Measurements from ENCODE around the gene XRCC2.
"Not testable (repeated sequence)": the region's sequence is repeated elsewhere in the genome, so short reads cannot be mapped to it uniquely, and the experiment has no call there.

XRCC2 gene

DNA sequence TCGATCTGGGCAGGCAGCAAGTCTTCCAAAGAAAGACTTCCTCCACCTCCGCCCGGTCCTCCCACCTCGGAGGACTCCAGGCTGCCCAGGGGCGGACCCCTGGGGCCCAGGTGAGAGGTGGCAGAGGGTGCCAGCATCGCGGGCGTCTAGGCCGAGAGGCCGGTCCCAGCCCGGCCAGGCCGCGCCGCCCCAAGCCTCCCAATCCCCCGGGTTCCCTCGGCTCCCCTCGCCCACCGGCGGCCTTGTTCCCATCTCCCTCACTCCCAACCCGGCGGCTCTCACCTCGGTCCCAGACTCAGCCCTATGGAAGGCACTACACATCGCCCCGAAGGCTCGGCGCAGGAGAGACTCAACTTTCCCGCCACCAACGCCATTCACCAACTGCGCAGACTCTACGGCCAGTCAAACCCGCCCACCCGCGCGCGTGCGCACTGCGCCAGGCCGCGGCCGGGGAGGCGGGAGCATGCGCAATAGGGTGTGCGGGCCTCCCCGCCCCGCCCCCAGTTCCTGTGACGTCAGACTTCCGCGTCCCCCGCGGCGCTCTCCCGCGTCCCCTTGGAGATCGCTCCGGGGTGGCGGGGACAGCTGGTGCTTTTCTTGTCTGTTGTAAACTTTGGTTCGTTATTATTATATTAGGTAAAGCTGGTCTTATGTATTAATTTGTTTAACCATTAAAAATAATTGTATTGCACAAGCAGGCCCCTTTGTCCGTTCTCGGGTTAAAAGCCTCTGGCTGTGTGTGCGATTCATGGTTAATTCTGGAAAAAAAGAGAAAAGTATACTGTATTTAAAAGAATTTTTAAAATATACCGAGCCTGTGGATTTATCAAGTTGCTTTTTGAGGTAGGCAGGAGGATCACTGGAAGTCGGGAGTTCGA, at the start of gene XRCC2:
Gene XRCC2 (minus strand): TSS at position 383 of the 878 bp plus-strand sequence. CDS start 62 bp downstream, at position 321.
- peak; percentile 75 for DNase-seq

DNA sequence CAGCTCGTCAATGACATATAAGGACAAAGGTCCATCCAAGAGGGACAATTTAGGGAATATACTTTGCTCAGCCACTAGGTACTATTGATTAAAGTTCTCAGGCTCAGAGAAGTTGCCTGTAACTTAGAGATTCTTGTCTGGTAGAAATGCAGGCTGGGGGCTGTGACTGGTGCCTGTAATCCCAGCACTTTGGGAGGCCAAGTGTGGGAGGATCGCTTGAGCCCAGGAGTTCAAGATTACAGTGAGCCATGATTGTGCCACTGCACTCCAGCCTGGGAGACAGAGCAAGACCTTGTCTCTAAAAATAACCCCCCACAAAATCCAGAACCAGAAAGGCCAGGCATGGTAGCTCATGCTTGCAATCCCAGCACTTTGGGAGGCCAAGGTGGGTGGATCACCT, 47.4 kb upstream of the XRCC2 start:
- no peak for DNase-seq

DNA sequence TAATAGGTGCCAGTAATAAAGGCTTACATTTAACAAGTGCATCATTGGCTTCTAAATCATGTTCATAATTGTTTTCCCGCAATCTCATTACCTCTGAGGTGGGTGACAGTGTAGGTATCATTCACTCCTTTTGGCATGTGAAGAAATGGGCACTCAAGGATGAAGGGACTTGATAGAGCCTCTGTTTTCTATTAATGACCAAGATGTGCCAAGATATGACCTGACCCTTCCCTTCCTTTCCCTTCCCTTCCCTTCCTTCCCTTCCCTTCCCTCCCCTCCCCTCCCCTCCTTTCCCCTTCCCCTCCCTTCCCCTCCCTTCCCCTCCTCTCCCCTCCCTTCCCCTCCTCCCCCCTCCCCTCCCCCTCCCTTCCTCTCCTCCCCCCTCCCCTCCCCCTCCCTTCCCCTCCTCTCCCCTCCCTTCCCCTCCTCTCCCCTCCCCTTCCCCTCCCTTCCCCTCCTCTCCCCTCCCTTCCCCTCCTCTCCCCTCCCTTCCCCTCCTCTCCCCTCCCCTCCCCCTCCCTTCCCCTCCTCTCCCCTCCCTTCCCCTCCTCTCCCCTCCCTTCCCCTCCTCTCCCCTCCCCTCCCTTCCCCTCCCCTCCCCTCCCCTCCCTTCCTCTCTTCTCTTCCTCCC, 36.6 kb upstream of the XRCC2 start:
- not testable (repeated sequence) for DNase-seq

DNA sequence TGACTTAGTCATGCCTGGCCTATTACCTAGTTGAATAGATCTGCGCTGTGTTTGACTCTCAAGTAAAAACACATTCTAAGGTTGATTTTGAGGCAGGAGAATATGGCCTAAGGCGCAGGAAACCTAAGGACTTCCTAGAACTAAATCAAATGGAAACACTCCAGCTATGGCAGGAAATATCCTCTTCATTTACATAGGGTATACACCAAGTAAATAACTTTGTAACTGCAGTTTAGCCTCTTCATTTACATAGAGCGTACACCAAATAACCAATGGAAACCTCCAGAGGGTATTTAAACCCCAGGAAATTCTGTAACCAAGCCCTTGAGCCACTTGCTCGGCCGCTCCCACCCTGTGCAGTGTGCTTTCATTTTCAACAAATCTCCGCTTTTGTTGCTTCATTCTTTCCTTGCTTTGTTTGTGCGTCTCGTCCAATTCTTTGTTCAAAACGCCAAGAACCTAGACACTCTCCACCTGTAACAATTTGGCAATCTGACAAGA, 35.6 kb upstream of the XRCC2 start:
- DNase-seq, result no peak

DNA sequence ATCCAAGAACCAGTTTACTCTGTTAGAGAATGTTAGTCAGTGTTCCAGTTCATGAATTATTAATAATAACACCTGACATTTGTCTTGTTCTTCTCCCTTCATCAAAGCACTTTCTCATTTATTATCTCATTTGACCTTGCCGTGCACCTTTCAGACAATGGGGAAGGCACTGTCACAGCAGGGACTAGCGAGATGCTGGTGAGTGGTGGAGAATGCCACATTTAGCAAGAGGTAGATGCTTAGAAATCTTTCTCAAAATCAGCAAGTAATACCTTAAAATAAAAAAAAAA, 34.2 kb upstream of the XRCC2 start:
- DNase-seq, result no peak

DNA sequence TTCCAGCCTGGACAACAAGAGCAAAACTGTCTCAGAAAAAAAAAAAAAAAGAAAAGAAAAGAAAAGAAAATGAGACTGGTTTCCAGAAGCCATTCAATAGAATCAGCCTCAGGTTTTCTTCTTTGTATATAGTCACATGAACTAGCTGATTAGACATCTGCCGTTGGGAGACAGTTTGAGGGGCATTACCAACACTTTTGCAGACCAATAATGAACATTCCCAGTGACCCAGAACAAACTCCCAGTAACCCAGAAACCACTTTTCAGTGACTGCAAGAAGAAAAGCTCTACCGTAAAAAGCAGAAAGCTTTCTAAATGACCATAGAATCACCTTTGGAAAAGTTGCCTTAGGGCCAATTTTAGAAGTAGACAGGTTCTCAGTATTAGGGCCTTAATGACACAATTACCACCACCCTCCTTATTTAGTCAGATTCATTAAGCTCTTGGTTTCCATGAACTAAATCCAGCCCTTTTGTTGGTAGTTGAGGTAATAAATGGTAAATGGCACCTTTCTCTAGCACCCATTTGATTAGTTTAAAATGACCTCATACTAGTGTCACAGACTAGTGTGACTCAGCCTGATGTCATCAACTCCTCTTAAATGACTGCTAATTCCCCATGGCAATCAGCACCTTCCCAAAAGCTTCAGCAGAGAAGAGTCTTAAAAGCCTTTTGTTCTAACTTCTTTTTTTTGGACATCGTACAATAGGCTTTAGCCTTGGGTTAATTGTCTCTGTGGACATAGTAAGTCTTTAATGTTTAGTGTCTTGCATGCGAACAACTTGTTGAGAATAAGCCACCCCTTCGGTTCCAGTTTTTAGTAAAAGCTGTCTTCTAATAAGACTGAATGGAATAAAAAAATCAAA, 33.6 kb upstream of the XRCC2 start:
- DNase-seq, result no peak

DNA sequence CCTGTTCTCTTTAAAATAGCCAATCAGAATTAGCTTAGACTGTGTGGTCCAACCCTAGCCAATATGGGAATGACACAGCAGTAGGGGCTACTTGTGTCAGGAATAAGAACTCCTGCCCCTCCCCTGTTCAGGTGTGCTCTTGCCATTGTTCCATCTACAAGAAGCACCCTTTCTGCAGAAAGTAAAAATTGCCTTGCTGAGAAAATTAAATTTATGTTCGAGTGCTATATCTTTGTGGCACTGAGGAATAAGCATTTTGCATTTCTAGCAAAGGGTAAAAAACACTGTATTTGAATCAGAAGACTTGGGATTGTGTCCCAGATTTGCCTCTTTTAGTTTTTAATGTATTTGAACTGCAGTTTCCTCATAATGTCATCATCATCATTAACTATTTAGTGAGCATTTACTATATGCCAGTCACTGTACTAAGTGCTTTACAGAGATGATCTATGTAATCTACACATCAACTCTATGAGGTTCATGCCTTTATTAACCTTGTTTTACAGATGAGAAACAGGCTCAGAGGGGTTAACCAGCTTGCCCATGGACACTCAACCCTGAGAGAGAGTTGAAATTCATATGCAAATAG, 28.9 kb upstream of the XRCC2 start:
- DNase-seq, result no peak

DNA sequence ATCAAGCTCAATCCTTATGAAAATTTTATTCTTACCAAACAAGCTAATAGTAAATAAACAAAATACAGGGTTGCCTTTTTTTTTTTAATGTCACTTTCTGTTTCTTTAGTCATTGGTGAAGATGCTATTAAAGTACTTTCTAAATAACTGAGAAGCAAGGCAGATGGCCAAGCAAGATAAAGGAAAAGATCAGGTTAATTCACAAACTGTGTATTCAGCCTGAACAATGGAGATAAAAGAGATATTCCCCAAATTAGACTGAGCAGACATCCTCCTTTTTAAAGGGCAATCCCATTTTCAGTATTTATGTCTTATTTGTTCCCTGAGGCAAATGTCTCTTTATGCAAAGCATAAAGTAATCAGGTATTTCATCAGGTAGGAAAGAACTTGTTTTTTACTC, 23.1 kb upstream of the XRCC2 start:
- DNase-seq, result no peak

DNA sequence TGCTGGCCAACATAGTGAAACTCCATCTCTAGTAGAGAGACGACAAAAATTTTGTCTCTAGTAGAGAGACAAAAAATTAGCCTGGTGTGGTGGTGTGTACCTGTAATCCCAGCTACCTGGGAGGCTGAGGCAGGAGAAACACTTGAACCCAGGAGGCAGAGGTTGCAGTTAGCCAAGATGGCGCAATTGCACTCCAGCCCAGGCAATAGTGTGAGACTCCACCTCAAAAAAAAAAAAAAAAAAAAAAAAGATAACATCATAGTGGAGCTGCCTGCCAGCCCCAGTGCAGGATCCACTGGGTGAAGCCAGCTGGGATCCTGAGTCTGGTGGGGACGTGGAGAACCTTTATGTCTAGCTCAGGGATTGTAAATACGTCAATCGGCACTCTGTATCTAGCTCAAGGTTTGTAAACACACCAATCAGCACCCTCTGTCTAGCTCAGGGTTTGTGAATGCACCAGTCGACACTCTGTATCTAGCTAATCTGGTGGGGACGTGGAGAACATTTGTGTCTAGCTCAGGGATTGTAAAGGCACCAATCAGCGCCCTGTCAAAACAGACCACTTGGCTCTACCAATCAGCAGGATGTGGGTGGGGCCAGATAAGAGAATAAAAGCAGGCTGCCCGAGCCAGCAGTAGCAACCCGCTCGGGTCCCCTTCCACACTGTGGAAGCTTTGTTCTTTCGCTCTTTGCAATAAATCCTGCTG, 21.5 kb upstream of the XRCC2 start:
- DNase-seq, result not testable (repeated sequence)

DNA sequence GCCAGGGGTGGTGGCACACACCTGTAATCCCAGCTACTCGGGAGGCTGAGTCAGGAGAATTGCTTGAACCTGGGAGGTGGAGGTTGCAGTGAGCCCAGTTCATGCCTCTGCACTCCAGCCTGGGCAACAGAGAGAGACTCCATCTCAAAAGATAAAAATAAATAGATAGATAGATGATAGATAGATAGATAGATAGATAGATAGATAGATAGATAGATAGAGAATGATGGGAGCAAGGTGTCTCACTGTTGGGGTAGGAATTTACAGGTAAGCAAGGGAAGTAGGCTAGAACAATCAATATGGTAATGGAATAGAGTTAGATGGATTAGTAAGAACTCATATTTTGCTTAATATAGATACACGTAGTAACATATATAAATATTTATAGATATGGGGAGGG, 16.3 kb upstream of the XRCC2 start:
- DNase-seq, result not testable (repeated sequence)

DNA sequence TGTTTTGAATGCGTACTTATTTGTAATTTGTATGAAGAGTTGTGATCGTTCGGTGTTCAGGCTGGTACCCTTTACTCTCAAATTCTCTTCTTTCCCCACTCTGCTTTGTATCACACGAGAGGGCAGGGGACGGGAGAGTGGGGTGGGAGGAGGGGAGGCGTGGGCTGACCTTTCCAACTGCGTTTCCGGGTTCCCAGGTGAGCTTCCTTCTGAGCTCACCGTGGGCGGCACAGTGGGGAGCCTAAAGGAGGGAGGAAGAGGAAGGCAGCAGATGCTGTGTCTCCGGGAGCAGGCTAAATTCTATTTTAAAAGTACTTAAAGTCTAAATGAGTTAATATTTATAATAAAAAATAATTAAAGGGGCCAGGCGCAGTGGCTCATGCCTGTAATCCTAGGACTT, 7.4 kb upstream of the XRCC2 start:
- no peak for DNase-seq

DNA sequence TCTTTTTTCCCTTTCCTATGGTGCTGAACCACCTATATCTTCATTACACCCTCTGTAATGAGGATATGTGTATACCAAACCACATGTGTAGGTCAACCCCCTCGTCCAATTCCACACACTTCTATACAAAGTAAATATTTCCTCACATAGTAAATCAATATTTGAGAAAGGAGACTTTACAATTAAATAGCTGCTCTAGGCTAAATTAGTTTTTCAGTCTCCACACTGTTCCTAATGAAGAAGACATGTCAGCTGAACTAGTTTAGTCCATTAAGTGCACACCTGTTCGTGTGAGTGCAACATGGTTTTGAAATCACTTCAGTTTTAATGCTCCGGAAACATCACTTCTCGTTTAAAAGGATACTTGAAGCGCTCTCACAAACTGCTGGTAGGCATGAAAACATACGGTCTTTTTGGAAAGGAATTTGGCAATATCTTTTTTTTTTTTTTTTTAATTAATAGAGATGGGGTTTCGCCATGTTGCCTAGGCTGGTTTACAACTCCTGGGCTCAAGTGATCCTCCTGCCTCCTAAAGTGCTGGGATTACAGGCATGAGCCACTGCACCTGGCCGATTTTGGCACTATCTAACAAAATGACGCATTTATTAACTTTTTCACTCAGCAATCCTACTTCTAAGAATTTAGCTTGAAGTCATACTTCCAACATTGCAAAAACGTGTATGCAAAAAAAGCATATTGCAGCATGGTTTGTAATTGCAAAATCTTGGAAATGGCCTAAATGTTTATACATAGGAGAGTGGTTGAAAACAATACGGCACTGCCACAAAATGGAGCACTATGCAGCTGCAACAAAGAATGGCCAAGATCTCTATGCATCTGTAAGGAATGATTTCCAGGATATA, 2.1 kb upstream of the XRCC2 start:
- DNase-seq, result no peak

DNA sequence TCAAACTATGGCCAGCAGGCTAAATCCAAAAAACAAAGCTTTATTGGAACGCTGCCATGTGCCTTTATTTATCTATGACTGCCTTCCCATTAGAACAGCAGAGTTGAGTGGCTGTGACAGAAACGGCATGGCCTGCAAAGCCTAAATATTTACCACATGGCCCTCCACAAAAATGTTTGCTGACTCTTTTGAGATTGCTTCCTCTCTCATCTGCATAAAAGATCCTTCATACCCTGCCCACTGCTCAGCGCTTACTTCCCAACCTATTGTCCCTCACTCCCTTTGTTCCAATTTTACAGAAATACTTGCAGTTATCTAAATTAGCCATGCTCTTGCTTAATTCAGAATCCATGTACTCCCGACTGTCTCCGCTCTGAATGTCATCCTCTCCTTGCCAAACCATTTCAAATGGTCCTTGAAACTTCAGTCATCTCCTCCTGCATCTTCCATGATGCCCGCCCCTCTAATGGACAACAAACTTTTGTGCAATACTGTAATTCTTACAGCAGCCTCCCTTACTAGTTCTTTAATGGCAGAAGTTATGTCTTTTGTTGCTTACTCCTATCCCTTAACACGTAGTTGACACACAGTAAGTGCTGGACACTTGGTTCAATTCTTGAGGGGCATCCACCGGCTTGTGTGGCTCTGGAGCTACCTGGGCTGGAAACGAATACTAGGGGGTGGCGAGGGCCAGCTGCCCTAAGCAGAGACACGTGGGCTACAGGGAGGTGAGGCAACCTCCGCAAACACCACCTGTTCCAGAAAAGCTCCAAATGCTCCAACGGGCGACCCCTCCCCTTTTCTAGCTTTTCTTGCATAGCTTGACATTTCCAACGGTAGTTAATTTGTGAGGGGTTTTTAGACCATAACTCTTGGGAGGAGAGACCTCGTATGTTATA, 832 bp downstream of the XRCC2 start:
- DNase-seq, result peak; percentile 25

DNA sequence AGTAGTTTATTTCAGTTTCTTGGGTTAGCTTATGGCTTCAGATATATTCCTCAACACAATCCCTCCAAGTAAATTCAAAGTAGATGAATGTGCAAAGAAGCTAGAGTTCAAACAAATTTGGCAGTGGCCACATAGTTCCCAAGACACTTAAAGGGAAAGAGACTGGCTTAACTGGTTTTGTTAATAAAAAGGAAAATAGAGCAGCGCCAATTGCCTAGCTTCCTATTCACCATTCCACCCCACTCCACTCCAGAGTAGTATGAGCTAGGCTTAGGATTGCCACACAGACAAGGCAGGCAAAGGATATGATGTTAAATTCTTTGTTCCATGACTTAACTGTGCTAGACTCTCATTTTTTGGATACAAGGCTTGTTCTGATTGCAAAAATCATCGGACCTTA, 2.0 kb downstream of the XRCC2 start:
- DNase-seq, result no peak

DNA sequence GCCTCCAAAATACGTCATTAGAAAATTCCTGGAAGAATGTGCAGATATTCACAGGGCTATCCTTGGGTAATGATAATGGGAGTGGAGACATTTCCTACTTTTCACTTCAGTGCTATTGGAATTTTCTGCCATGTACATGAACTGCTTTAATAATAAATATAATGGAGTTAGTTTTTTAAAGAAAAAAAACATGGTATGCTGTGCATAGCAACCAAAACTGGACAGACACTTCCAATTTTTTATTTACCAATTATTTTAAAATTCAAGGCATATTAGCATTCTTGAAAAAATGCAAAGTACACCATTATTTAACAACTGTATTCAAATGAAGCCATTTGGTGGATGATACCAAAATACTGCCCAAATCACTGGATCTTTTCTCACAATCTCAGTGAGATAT, 3.3 kb downstream of the XRCC2 start:
- DNase-seq, result no peak

DNA sequence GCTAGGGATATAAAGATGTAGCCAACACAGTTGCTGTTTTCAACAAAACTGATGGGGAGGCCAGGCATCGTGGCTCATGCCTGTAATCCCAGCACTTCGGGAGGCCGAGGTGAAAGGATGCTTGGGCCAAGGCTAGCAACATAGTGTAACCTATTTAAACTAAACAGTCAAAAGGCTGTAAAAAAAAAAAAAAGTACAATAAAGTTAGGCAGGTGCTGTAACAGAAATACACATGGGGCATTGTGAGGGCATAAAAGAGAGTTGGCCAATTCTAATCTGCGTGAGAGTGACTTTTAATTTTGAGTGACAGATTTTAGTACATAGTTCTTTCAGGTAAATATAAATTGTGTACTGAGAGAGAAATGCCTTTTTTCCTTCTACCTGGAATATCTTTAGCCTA, 6.2 kb downstream of the XRCC2 start:
- no peak for DNase-seq

DNA sequence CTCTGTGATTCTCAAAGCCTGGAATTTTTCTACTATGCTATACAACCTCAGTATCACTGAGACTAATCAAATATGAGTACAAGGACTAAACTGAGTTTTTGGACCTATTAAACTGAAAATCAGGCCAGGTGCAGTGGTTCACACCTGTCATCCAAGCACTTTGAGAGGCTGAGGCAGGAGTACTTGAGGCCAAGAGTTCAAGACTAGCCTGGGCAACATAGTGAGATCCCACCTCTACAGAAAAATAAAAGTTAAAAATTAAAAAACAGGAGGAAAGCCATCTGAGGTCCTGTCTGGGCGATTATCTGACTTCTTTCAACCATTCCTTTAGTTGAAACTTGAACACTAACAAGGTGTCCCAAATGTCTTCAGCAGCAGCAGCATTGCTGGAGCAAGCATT, 7.0 kb downstream of the XRCC2 start:
- DNase-seq, result no peak

DNA sequence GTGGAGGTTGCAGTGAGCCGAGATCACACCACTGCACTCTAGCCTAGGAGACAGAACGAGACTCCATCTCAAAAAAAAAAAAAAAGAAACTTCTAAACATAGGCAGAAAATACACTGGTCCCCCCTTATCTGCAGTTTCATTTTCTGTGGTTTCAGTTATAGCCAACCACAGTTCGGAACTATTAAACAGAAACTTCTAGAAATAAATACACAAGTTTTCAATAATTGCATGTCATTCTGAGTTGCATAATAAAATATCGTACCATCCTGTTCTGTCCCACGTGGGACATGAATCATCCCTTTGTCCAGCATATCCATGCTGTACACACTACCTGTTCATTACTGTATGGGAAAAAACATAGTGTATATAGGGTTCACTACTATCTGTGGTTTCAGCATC, 8.0 kb downstream of the XRCC2 start:
- no peak for DNase-seq

DNA sequence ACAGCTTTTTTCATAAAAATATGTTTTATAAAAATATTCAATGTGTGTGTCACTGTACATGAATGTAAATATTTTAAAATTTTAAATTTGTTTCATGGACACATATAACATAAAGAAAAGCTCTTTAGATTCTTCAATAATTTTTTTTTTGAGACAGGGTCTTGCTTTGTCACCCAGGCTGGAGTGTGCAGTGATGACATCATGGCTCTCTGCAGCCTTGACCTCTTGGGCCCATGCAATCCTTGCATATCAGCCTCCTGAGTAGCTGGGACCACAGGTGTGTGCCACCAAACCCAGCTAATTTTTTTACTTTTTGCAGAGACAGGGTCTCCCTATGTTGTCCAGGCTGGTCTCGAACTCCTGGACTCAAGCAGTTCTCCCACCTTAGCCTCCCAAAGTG, 9.9 kb downstream of the XRCC2 start:
- DNase-seq, result no peak

DNA sequence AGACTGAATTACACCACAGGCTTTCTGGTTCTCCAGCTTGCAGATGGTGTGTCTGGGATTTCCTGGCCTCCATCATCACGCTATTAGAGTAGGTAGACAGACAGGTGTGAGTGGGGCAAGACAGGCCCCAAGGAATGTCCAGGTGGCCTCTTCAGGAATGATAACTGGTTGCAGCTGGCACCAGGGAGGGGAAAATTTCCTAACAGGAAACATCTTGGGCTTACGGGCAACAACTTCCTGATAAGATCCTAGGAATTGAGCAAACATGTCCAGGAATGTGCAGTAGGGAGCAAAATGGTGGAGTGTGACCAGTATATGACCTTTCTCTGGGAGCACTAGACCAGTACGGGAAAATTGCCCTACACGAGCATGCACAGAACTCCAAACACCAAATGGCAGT, 11.3 kb downstream of the XRCC2 start:
- DNase-seq, result no peak

All from NCI-H446 treated with DMSO at 0.1 percent for 48 hours (cell line).